ENCODE results near the gene PREX1.
A peak's percentile ranks its signal among the peaks of the same experiment; 100 is the strongest.
"Not testable (repeated sequence)": the region's sequence is repeated elsewhere in the genome, so short reads cannot be mapped to it uniquely, and the experiment has no call there.

The PREX1 gene

DNA sequence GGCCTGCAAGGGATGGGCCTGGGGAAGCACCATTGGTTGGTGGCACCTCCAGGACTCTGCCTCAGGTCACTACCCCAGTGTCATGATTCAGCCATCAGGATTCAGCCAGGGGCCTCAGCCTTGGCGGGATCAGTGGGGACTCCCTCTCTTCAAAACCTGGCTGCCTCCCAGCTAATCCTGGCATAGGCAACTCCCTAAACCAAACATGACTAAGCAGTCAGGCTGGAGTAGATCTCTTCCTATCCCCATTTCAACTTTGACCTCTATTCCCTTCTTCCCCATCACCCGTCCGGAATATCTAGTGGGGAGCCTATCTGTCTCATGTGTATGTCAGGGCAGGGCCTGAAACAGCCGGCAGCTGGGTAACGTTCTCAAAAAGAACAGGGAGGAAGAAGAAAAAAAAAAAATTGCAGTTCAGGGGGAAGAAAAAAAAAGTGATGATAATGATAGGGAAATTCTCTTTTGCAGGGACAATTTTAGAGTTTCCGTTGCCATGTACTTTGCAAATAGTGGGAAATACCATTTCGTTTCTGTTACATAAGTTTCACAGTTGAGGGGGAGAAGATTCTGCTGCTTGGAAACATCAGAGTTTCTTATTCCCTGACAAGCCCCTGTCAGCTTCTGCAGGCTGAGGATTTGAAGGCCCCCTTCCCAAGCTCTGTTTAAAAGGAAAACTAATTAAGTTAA is 4.1 kb upstream of the PREX1 start:
- H3K36me3 ChIP-seq (ENCODE audit: control insufficient read depth, insufficient read depth, low read length) = no peaks in the 10 kb centered on the region
- no peak overlapping the region for H3K4me3 ChIP-seq (ENCODE audit: low read depth, low read length)
- peaks cover 37% of the 10 kb centered on the region for H3K27me3 ChIP-seq (ENCODE audit: control insufficient read depth, insufficient read depth, low read length)
- no peaks in the 10 kb centered on the region for H3K9me3 ChIP-seq (ENCODE audit: control insufficient read depth, insufficient read depth, low read length)
- H3K4me1 ChIP-seq (ENCODE audit: control insufficient read depth, insufficient read depth, low read length) = no peaks in the 10 kb centered on the region
- no peak overlapping the region for H3K9ac ChIP-seq (ENCODE audit: low read depth, low read length)

DNA sequence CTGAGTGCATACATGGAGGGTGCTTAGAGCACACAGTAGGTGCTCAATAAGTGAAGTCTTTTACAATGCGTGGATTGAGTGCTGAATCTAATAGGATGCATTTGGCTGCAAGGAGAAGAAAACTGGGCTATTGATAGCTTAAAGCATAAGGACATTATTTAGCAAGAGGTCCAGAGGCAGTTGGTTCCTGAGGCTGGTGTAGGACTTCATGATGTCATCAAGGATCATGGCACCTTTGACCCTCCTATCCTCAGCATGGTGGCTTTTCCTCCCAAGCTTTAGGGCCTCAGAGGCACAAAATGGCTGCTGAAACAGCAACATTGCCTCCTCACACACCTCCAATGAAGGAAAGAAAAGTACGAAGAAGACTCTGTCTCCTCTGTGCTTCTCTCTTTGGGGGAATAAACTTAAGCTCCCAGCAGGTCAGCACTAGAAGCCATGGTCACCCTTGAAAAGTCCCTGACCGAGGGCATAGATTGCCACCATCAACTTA is 3.1 kb upstream of the PREX1 start:
- Histone ChIP-seq H3K27me3 (ENCODE audit: control insufficient read depth, insufficient read depth, low read length) (peaks cover 46% of the 10 kb centered on the region), H3K4me3 (ENCODE audit: low read depth, low read length) (no peak overlapping the region), H3K4me1 (ENCODE audit: control insufficient read depth, insufficient read depth, low read length) (no peaks in the 10 kb centered on the region), H3K9me3 (ENCODE audit: control insufficient read depth, insufficient read depth, low read length) (no peaks in the 10 kb centered on the region), H3K9ac (ENCODE audit: low read depth, low read length) (no peak overlapping the region), H3K36me3 (ENCODE audit: control insufficient read depth, insufficient read depth, low read length) (no peaks in the 10 kb centered on the region)

DNA sequence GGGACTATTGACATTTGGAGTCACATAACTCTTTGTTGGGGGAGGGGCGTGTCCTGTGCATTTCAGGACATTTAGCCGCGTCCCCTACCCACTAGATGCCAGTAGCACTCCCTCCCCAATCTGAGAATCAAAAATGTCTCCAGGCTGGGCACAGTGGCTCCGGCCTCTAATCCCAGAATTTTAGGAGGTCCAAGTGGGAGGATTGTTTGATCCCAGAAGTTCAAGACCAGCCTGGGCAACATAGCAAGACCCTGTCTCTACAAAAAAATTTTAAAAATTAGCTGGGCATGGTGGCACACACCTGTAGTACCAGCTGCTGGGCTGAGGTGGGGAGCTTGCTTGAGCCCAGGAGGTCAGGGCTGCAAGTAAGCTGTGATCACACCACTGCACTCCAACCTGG is 2.1 kb upstream of the PREX1 start:
- Histone ChIP-seq H3K4me3 (ENCODE audit: low read depth, low read length) (no peak overlapping the region), H3K36me3 (ENCODE audit: control insufficient read depth, insufficient read depth, low read length) (no peaks in the 10 kb centered on the region), H3K9ac (ENCODE audit: low read depth, low read length) (no peak overlapping the region), H3K4me1 (ENCODE audit: control insufficient read depth, insufficient read depth, low read length) (peaks cover 6% of the 10 kb centered on the region), H3K27me3 (ENCODE audit: control insufficient read depth, insufficient read depth, low read length) (peaks cover 56% of the 10 kb centered on the region), H3K9me3 (ENCODE audit: control insufficient read depth, insufficient read depth, low read length) (no peaks in the 10 kb centered on the region)

DNA sequence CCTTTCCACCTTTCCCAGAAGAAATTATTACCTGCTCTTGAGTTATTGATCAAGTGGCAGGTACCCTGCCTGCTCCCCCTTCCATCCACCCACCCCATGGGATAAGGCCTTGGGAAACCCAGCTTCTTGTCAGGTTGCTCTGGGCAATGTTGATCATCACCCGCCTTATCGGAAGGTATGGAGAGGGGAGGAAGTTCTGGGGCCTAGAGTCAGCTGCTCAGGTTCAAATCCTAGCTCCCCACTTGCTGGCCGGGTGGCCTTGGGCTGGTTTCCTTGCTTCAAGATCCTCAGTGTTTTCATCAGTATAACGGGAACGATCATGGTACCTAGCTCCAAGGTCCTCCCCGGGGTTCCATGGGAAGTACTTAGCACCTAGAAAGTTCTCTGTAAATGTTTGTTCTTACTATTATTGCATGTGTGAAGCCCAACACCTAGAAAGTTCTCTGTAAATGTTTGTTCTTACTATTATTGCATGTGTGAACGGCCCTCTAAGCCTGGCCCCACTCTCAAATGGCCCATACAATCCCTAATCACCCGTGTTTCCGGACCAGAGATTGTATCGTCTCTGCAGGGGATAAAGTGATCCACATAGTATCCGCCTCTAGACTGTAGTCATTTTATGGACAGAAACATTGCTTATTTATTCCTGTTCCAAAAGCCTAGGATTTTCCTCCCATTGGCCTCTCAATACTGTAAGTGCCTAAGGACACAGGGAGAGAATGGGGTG is 1.1 kb upstream of the PREX1 start:
- no peaks in the 10 kb centered on the region for H3K9me3 ChIP-seq (ENCODE audit: control insufficient read depth, insufficient read depth, low read length)
- peaks cover 66% of the 10 kb centered on the region for H3K27me3 ChIP-seq (ENCODE audit: control insufficient read depth, insufficient read depth, low read length)
- H3K9ac ChIP-seq (ENCODE audit: low read depth, low read length) = peak overlapping the region; percentile 65
- peaks cover 9% of the 10 kb centered on the region for H3K4me1 ChIP-seq (ENCODE audit: control insufficient read depth, insufficient read depth, low read length)
- H3K36me3 ChIP-seq (ENCODE audit: control insufficient read depth, insufficient read depth, low read length) = no peaks in the 10 kb centered on the region
- peak overlapping the region; percentile 65 for H3K4me3 ChIP-seq (ENCODE audit: low read depth, low read length)

DNA sequence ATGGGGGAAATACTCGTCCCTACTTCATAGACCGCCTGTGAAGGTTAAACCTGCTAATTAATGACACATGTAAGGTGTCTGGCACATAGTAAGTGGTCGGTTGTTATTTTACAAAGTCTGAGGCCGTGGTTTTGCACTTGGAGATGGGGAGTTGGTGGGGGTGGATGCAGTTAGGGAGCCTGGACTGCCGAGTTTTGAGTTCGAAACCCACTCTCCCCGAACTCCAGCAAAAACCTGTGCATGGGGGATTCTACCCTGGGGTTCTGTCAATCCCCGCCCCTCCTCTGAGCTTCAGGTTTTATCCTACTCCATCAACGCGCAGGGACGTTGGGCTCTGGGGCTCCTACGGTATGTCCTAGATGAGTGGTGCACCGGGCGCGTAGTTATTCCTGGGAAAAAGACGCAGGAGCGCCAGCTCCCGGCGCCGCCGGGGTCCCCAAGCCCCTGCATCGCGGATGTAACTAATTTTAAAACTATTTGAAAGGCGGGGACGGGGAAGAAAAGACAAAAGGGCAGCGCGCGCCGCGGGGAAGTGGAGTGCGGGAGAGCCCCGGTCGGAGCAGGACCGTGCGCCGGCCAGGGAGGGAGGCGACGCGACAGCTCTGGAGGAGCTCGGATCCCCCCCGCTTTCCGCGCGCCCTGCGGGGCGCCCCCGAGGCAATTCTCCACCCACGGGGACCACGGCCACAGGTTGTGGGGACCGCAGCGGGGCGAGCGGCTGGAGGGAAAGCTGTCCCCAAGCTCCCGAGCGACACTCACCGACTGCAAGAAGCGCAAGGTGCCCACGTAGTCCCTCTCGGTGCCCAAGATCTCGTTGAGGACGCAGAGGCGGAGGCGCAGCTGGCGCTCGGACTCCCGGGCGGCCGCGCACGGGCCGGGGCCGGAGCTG is 672 bp downstream of the PREX1 start:
- peak overlapping the region; percentile 73 for H3K4me3 ChIP-seq (ENCODE audit: low read depth, low read length)
- H3K4me1 ChIP-seq (ENCODE audit: control insufficient read depth, insufficient read depth, low read length) = peaks cover 9% of the 10 kb centered on the region
- H3K9ac ChIP-seq (ENCODE audit: low read depth, low read length) = no peak overlapping the region
- H3K27me3 ChIP-seq (ENCODE audit: control insufficient read depth, insufficient read depth, low read length) = peaks cover 73% of the 10 kb centered on the region
- H3K9me3 ChIP-seq (ENCODE audit: control insufficient read depth, insufficient read depth, low read length) = no peaks in the 10 kb centered on the region
- no peaks in the 10 kb centered on the region for H3K36me3 ChIP-seq (ENCODE audit: control insufficient read depth, insufficient read depth, low read length)

DNA sequence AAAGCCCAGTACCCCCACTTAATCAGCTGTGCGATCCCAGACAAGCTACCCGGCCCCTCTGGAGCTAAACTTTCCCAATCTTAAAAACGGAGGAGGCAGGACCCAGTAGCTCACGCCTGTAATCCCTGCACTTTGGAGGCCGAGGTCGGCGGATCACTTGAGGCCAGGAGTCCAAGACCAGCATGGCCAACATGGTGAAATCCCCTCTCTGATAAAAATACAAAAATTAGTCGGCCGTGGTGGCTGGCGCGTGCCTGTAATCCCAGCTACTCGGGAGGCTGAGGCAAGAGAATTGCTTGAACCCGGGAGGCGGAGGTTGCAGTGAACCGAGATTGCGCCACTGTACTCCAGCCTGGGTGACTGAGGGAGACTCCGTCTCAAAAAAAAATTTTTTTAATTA is 1.3 kb downstream of the PREX1 start:
- Histone ChIP-seq H3K4me3 (ENCODE audit: low read depth, low read length) (peak overlapping the region; percentile 73), H3K27me3 (ENCODE audit: control insufficient read depth, insufficient read depth, low read length) (peaks cover 73% of the 10 kb centered on the region)
- not testable (repeated sequence) for H3K36me3 ChIP-seq (ENCODE audit: control insufficient read depth, insufficient read depth, low read length); H3K4me1 ChIP-seq (ENCODE audit: control insufficient read depth, insufficient read depth, low read length); H3K9ac ChIP-seq (ENCODE audit: low read depth, low read length); H3K9me3 ChIP-seq (ENCODE audit: control insufficient read depth, insufficient read depth, low read length)

DNA sequence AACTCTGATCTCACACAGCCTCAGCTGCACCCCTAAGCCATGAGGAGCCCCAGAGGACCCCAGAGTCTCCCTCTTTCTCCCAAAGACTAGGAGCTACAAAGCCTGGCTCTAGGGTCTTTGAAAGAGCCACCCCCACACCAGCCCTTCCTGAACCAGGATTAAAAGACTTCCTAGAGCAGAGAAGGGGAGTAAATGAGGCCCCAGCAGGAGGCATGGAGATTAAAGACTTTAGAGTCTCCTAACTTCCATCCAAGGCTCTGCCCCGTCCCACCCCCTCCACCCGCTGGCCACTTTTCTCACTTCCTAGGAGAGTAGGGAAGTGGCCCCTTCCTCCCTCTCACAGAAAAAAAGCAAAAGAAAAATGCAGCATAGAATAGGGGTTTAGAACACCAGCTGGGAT is 1.7 kb downstream of the PREX1 start:
- Histone ChIP-seq H3K9ac (ENCODE audit: low read depth, low read length) (no peak overlapping the region), H3K4me3 (ENCODE audit: low read depth, low read length) (peak overlapping the region; percentile 73), H3K9me3 (ENCODE audit: control insufficient read depth, insufficient read depth, low read length) (no peaks in the 10 kb centered on the region), H3K4me1 (ENCODE audit: control insufficient read depth, insufficient read depth, low read length) (peaks cover 9% of the 10 kb centered on the region), H3K27me3 (ENCODE audit: control insufficient read depth, insufficient read depth, low read length) (peaks cover 71% of the 10 kb centered on the region), H3K36me3 (ENCODE audit: control insufficient read depth, insufficient read depth, low read length) (no peaks in the 10 kb centered on the region)

DNA sequence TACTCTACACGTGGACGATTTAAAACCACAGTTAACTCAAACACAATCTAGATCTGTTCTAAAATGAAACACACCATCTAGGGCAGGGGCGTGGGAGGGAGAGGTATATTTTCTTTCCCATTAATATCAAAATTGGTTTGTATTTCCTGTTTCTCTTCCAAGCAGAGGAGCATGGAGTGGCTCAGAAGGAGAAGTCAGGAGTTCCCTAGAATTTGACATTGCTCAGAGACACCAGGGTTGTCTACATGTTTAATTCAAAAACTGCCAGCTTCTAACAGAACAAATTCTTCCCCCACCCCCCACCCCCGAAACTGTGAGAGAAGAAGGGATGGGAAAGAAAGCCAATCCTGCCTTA is 2.3 kb downstream of the PREX1 start:
- Histone ChIP-seq H3K9me3 (ENCODE audit: control insufficient read depth, insufficient read depth, low read length) (no peaks in the 10 kb centered on the region), H3K27me3 (ENCODE audit: control insufficient read depth, insufficient read depth, low read length) (peaks cover 66% of the 10 kb centered on the region), H3K4me1 (ENCODE audit: control insufficient read depth, insufficient read depth, low read length) (peaks cover 9% of the 10 kb centered on the region), H3K4me3 (ENCODE audit: low read depth, low read length) (no peak overlapping the region), H3K9ac (ENCODE audit: low read depth, low read length) (no peak overlapping the region), H3K36me3 (ENCODE audit: control insufficient read depth, insufficient read depth, low read length) (no peaks in the 10 kb centered on the region)

DNA sequence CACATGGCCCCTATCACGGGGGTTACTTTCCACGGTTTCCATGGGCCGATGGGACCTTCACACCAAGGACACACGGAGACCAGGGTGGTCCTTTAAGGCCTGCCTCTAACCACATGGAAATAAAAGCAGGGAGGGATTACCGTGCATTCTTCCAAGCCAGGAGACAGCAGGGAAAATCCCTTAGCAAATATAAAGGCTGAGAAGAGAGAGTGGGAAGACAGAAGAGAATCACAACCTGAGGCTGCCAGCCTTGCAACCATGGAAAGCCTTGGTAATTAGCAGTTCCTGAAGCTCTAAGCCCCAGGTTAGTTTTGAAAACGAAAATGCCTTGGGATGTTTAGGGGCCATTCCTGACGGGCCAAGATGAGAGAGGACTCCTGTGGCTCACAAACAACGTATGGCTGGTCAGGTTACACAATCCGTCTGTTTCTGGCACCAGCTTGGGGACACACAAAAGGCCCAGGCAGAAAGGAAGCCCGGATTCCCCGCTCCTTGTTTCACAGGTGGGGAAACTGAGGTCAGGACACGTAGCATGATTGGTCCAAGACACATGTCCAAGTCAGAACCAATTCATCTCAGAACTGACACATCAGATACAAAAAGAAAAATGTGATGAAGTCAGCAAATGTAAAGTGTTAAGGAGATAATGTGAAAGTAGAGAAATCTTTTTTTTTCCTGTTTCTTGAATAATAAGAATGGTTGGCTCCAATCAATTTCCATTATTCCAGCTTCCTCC is 2.8 kb downstream of the PREX1 start:
- H3K9ac ChIP-seq (ENCODE audit: low read depth, low read length) = no peak overlapping the region
- no peaks in the 10 kb centered on the region for H3K9me3 ChIP-seq (ENCODE audit: control insufficient read depth, insufficient read depth, low read length)
- H3K4me1 ChIP-seq (ENCODE audit: control insufficient read depth, insufficient read depth, low read length) = peaks cover 9% of the 10 kb centered on the region
- H3K36me3 ChIP-seq (ENCODE audit: control insufficient read depth, insufficient read depth, low read length) = no peaks in the 10 kb centered on the region
- H3K4me3 ChIP-seq (ENCODE audit: low read depth, low read length) = no peak overlapping the region
- peaks cover 60% of the 10 kb centered on the region for H3K27me3 ChIP-seq (ENCODE audit: control insufficient read depth, insufficient read depth, low read length)

DNA sequence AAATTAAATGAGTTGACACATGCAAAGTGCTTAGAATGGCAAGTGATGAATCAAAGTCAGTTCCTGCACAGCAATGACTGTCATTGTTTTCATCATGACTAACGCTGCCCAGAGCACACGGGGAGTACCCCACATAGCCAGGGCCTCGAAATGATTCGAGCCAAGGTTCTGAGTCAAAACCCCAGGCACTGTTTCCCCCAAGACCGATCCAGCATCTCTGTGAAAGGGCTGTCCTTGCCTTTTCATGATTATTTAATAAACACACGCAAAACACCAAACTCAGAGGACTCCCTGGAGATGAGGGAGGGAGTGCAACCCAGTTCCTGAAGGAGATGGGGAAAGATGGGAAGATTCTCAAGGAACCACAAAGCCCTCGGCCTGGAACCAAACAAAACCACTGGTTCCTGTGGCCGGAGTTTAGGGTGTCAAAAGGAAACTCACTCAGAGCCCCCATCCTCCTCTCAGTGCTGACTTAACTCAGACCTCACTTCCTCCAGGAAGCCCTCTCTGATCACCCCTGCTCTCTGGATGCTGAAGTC is 3.8 kb downstream of the PREX1 start:
- H3K4me3 ChIP-seq (ENCODE audit: low read depth, low read length) = no peak overlapping the region
- H3K9me3 ChIP-seq (ENCODE audit: control insufficient read depth, insufficient read depth, low read length) = no peaks in the 10 kb centered on the region
- H3K9ac ChIP-seq (ENCODE audit: low read depth, low read length) = no peak overlapping the region
- peaks cover 9% of the 10 kb centered on the region for H3K4me1 ChIP-seq (ENCODE audit: control insufficient read depth, insufficient read depth, low read length)
- H3K36me3 ChIP-seq (ENCODE audit: control insufficient read depth, insufficient read depth, low read length) = no peaks in the 10 kb centered on the region
- peaks cover 51% of the 10 kb centered on the region for H3K27me3 ChIP-seq (ENCODE audit: control insufficient read depth, insufficient read depth, low read length)

DNA sequence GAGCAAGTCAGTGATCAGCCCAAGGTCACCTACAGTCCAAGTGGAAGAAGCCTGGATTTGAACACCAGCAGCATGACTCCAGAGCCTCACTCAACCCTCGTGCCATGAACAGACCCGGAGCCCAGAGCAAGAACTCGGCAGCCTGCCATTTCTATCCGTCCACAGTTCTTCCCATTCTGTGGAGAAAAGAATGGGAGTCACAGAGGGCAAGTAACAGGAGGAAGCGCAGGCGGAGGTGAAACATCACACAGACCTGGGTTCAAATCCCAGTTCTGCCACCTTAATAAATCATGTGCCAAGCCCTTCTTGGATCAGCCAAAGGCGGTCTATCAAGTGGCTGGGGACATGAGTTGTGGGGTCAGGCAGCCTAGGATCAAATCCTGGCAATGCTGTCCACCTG is 4.3 kb downstream of the PREX1 start:
- H3K9ac ChIP-seq (ENCODE audit: low read depth, low read length) = no peak overlapping the region
- peaks cover 10% of the 10 kb centered on the region for H3K4me1 ChIP-seq (ENCODE audit: control insufficient read depth, insufficient read depth, low read length)
- H3K4me3 ChIP-seq (ENCODE audit: low read depth, low read length) = no peak overlapping the region
- no peaks in the 10 kb centered on the region for H3K36me3 ChIP-seq (ENCODE audit: control insufficient read depth, insufficient read depth, low read length)
- H3K9me3 ChIP-seq (ENCODE audit: control insufficient read depth, insufficient read depth, low read length) = no peaks in the 10 kb centered on the region
- peaks cover 45% of the 10 kb centered on the region for H3K27me3 ChIP-seq (ENCODE audit: control insufficient read depth, insufficient read depth, low read length)
